MM.1S (cell line): Measurements from ENCODE around the gene NEFH.

ENCODE experiments used
- DNase-seq: peaks from one replicate; pipeline ENCODE4 v3.0.0-alpha.2; 2015
- H2AFZ ChIP-seq: fragments of 300-600 bp; sonication (generic); 2 replicates; pipeline ENCODE4 v1.6.0; 2016; ENCODE audit warnings: antibody characterized with exemption, low read length
- H3F3A ChIP-seq: fragments of 300-600 bp; sonication (generic); 2 replicates; pipeline ENCODE4 v1.6.1; 2016; ENCODE audit warnings: mild to moderate bottlenecking, antibody characterized with exemption, low read length, moderate library complexity, mixed read lengths; ENCODE audit not compliant: insufficient read depth
- H3K27ac ChIP-seq: fragments of 300-600 bp; sonication (generic); 2 replicates; pipeline ENCODE4 v1.5.1; 2016; ENCODE audit warnings: mild to moderate bottlenecking, low read length
- H3K27me3 ChIP-seq: fragments of 300-600 bp; sonication (generic); replicated peaks from 2 replicates; pipeline ENCODE4 v1.6.0; 2016; ENCODE audit warnings: low read length; ENCODE audit not compliant: insufficient read depth
- H3K36me3 ChIP-seq: fragments of 300-600 bp; sonication (generic); replicated peaks from 2 replicates; pipeline ENCODE4 v1.6.1; 2016; ENCODE audit warnings: mild to moderate bottlenecking, low read length, mixed read lengths; ENCODE audit not compliant: insufficient read depth
- H3K4me1 ChIP-seq: fragments of 300-600 bp; sonication (generic); 2 replicates; pipeline ENCODE4 v1.6.1; 2016; ENCODE audit warnings: low read length, mixed read lengths
- H3K4me2 ChIP-seq: fragments of 300-600 bp; sonication (generic); 2 replicates; pipeline ENCODE4 v1.6.0; 2016; ENCODE audit warnings: low read depth, low read length
- H3K4me3 ChIP-seq: fragments of 300-600 bp; sonication (generic); 2 replicates; pipeline ENCODE4 v1.5.1; 2016; ENCODE audit warnings: low read length, mixed read lengths
- H3K79me2 ChIP-seq: fragments of 300-600 bp; sonication (generic); 2 replicates; pipeline ENCODE4 v1.6.1; 2016; ENCODE audit warnings: mixed run types, low read length, mixed read lengths
- H3K9ac ChIP-seq: fragments of 300-600 bp; sonication (generic); 2 replicates; pipeline ENCODE4 v1.6.1; 2016; ENCODE audit warnings: low read length, mixed read lengths
- H3K9me2 ChIP-seq: fragments of 300-600 bp; sonication (generic); replicated peaks from 2 replicates; pipeline ENCODE4 v1.6.1; 2016; ENCODE audit warnings: mild to moderate bottlenecking, low read length, mixed read lengths; ENCODE audit not compliant: insufficient read depth
- H3K9me3 ChIP-seq: fragments of 300-600 bp; sonication (generic); replicated peaks from 2 replicates; pipeline ENCODE4 v1.6.1; 2016; ENCODE audit warnings: mild to moderate bottlenecking, low read length, mixed read lengths; ENCODE audit not compliant: insufficient read depth
- H4K20me1 ChIP-seq: fragments of 300-600 bp; sonication (generic); 2 replicates; pipeline ENCODE4 v1.6.1; 2016; ENCODE audit warnings: mild to moderate bottlenecking, low read length, moderate library complexity, mixed read lengths; ENCODE audit not compliant: insufficient read depth
- EZH2 ChIP-seq: fragments of 300-600 bp; sonication (generic); optimal IDR thresholded peaks from 2 replicates; pipeline ENCODE3; 2017; ENCODE audit warnings: low read depth, mild to moderate bottlenecking, antibody characterized with exemption, low read length, mixed read lengths
- EZH2phosphoT487 ChIP-seq: fragments of 300-600 bp; sonication (generic); IDR thresholded peaks from 2 replicates; pipeline ENCODE4 v1.6.1; 2018; ENCODE audit warnings: antibody characterized with exemption, low read length
- TF ChIP-seq, protein P1 (sequence below): fragments of 300-600 bp; sonication (generic); IDR thresholded peaks from 2 replicates; pipeline ENCODE4 v1.5.1; 2016; ENCODE audit warnings: antibody characterized with exemption, low read length, mixed read lengths

The NEFH gene

DNA sequence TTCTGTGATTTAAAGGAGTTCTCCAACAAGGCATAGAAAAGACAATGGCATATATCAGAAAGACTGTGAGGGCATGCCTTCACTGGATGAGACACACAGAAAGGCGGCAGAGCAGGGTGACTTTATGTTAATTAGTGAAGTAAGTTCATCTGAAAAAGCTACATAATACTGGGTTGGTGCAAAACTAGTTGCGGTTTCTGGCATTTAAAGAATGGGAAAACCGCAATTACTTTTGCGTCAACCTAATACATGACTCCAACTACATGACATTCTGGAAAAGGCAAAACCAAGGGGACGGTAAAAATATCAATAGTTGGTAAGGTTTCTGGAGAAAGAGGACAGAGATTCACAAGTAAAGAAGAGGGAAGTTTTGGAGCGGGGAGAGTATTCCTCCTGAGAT is 36.6 kb upstream of the NEFH start:
- Histone ChIP-seq H3K4me1 (no peaks in the 10 kb centered on the region), H3K79me2 (no peaks in the 10 kb centered on the region), H3K4me3 (no peak overlapping the region), H3K9me3 (no peaks in the 10 kb centered on the region), H3K36me3 (no peaks in the 10 kb centered on the region), H3K9me2 (no peaks in the 10 kb centered on the region), H4K20me1 (no peaks in the 10 kb centered on the region), H3K27me3 (no peaks in the 10 kb centered on the region), H2AFZ (no peak overlapping the region), H3K4me2 (no peak overlapping the region), H3F3A (no peaks in the 10 kb centered on the region), H3K9ac (no peak overlapping the region), H3K27ac (no peak overlapping the region)
- DNase-seq: no peak
- TF ChIP-seq EZH2 (no peak), EZH2phosphoT487 (no peak)
- TF ChIP-seq, protein P1, sequence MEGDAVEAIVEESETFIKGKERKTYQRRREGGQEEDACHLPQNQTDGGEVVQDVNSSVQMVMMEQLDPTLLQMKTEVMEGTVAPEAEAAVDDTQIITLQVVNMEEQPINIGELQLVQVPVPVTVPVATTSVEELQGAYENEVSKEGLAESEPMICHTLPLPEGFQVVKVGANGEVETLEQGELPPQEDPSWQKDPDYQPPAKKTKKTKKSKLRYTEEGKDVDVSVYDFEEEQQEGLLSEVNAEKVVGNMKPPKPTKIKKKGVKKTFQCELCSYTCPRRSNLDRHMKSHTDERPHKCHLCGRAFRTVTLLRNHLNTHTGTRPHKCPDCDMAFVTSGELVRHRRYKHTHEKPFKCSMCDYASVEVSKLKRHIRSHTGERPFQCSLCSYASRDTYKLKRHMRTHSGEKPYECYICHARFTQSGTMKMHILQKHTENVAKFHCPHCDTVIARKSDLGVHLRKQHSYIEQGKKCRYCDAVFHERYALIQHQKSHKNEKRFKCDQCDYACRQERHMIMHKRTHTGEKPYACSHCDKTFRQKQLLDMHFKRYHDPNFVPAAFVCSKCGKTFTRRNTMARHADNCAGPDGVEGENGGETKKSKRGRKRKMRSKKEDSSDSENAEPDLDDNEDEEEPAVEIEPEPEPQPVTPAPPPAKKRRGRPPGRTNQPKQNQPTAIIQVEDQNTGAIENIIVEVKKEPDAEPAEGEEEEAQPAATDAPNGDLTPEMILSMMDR: no peak

DNA sequence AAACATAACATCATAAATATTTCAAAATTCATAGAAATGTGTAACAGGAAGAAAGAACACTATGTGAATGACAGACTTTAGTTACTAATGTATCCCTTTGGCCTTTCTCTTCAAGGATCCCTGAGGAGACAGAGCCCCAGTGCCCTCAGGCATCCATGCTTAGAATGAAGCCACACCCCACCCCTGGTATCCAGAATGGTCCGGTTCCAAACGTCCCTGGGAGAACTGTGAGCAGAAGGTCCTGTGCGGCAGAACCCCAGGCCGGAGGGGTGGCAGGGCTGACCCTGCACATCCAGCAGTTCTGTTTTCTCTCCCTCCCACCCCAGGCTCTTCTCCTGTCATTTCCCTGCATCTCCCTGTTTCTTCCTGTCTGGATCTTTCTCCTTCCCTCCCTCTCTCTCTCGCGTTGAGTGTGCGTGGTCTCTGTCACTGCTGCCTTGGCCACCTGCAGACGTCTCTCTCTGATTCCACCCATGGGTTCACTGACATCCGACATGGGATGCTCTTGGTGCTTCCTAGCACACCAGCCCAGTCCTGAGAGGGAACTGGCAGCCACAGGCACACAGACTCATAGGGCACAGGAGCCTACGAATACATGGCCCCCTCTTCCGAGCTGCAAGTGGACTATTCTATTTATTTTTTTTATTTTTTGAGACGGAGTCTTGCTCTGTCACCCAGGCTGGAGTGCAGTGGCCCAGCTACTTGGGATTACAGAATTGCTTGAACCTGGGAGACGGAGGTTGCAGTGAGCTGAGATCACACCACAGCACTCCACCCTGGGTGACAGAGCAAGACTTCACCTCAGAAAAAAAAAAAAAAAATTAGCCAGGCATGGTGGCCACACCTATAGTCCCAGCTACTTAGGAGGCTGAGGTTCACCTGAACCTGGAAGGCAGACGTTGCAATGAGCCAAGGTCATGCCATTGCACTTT is 35.9 kb upstream of the NEFH start:
- Histone ChIP-seq H3F3A (no peaks in the 10 kb centered on the region), H3K4me2 (no peak overlapping the region), H3K9me3 (no peaks in the 10 kb centered on the region), H3K4me1 (no peaks in the 10 kb centered on the region), H3K27me3 (no peaks in the 10 kb centered on the region), H3K9ac (no peak overlapping the region), H3K79me2 (no peaks in the 10 kb centered on the region), H3K9me2 (no peaks in the 10 kb centered on the region), H2AFZ (no peak overlapping the region), H3K27ac (no peak overlapping the region), H4K20me1 (no peaks in the 10 kb centered on the region), H3K36me3 (no peaks in the 10 kb centered on the region), H3K4me3 (no peak overlapping the region)
- DNase-seq: no peak
- TF ChIP-seq, protein P1: no peak
- TF ChIP-seq EZH2phosphoT487 (no peak), EZH2 (no peak)

DNA sequence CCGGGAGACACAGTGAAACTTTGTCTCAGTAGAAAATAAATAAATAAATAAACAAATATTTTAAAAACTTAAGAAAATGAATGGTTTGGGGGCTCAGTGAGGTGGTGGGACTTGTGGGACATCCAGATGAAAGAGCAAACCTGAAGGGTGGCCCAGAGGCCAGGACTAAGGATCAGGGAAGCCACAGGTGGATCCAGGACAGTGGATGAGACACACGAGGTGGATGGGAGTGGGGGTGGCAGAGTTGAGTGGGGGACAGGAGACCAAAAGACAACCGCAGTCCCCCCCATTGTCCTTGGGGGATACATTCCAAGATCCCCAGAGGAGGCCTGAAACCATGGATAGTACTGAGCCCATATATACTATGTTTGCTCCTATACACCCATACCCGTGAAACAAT is 34.5 kb upstream of the NEFH start:
- no peaks in the 10 kb centered on the region for H3K9me3 ChIP-seq
- no peak for DNase-seq
- H3F3A ChIP-seq: no peaks in the 10 kb centered on the region
- no peak overlapping the region for H2AFZ ChIP-seq
- no peak overlapping the region for H3K9ac ChIP-seq
- H3K79me2 ChIP-seq: no peaks in the 10 kb centered on the region
- H3K27me3 ChIP-seq: no peaks in the 10 kb centered on the region
- no peaks in the 10 kb centered on the region for H3K4me1 ChIP-seq
- TF ChIP-seq, protein P1: no peak
- TF ChIP-seq EZH2phosphoT487 (no peak), EZH2 (no peak)
- no peak overlapping the region for H3K4me3 ChIP-seq
- H4K20me1 ChIP-seq: no peaks in the 10 kb centered on the region
- no peak overlapping the region for H3K27ac ChIP-seq
- H3K4me2 ChIP-seq: no peak overlapping the region
- no peaks in the 10 kb centered on the region for H3K9me2 ChIP-seq
- no peaks in the 10 kb centered on the region for H3K36me3 ChIP-seq
